ENCODE data around the gene ALOXE3.

DNA sequence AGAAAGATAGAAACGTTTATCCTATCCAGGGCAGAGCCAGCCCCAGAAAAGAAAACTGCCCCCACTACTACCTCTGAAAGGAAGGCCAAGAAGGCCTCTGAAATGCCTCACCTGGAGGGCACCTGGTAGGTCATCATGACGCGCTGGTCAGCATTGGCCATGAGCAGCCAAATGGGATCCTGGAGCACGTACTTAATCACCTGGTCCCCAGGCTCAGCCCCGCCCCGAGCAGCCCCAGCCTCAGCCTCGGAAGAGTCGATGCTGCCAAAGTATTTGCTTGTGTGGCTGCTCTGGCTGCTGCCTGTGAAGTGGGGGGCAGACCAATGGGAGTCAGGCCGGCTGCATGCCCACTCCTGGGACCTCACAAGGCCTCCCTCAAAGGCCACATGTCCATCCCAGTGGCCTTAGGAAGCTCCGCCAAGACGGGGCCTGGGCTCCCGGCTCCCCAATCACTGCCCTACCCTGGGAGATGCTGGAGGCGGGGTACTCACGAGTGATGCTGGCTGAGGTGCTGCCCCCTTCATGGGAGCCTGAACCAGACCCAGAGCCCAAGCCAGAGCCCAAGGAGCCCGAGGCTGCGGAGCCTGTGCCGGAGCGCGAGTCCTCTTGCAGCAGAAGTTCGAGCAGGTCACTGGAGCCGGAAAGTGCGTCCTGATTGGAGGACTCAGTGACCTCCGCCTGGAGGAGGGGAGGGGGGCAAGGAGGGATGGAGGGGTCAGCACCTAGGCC is 24.0 kb upstream of the ALOXE3 start:
- TF ChIP-seq GATA2 (IDR thresholded peaks at IDR 0.05; ENCODE audit: low read depth, low read length): no peak
- no peak for TF ChIP-seq GATA3 (IDR thresholded peaks at IDR 0.05; ENCODE audit: low read depth, low read length)

Data from SH-SY5Y (cell line).